Trophoblast cell (in vitro differentiated cells and primary cell): ENCODE results near the gene ZDHHC24.
A peak's percentile ranks its signal among the peaks of the same experiment; 100 is the strongest.

Source experiments
- DNase-seq, 2 donors: peaks; one replicate each; pipeline ENCODE4 v3.0.0-alpha.2; 2016
- H2AFZ ChIP-seq: 2 replicates; pipeline ENCODE4 v1.6.1; 2013; ENCODE audit warnings: low read length, moderate library complexity, mild to moderate bottlenecking; ENCODE audit not compliant: insufficient read depth, poor library complexity
- H2AK5ac ChIP-seq: 2 replicates; pipeline ENCODE4 v1.6.1; 2013; ENCODE audit warnings: mild to moderate bottlenecking, low read length
- H2BK120ac ChIP-seq: 2 replicates; pipeline ENCODE4 v1.6.1; 2013; ENCODE audit warnings: low read length, mild to moderate bottlenecking, moderate library complexity; ENCODE audit not compliant: insufficient read depth, poor library complexity
- H2BK12ac ChIP-seq: 2 replicates; pipeline ENCODE4 v1.6.1; 2013; ENCODE audit warnings: mild to moderate bottlenecking, low read length, moderate library complexity
- H2BK5ac ChIP-seq: 2 replicates; pipeline ENCODE4 v1.6.1; 2013; ENCODE audit warnings: low read length, low read depth, moderate library complexity, mild to moderate bottlenecking; ENCODE audit not compliant: poor library complexity
- H3K14ac ChIP-seq: 2 replicates; pipeline ENCODE4 v1.6.1; 2013; ENCODE audit warnings: mild to moderate bottlenecking, low read length
- H3K18ac ChIP-seq: 2 replicates; pipeline ENCODE4 v1.6.1; 2013; ENCODE audit warnings: mild to moderate bottlenecking, low read length
- H3K23ac ChIP-seq: 2 replicates; pipeline ENCODE4 v1.6.1; 2013; ENCODE audit warnings: low read length
- H3K27ac ChIP-seq: 2 replicates; pipeline ENCODE4 v1.5.1; 2013; ENCODE audit warnings: low read depth, mild to moderate bottlenecking, inconsistent platforms, low read length, moderate library complexity
- H3K27me3 ChIP-seq: 2 replicates; pipeline ENCODE4 v1.6.1; 2013; ENCODE audit warnings: inconsistent platforms, mild to moderate bottlenecking, low read length, moderate library complexity; ENCODE audit not compliant: insufficient read depth
- H3K36me3 ChIP-seq, 2 experiments: 1 replicate in 1 of 2; 2 replicates in 1 of 2; pipeline ENCODE4 v1.6.1; 2013; ENCODE audit warnings: low read length in 2 of 2, mild to moderate bottlenecking in 2 of 2, moderate library complexity in 1 of 2; ENCODE audit not compliant: insufficient read depth in 2 of 2, control insufficient read depth in 1 of 2
- H3K4ac ChIP-seq: 2 replicates; pipeline ENCODE4 v1.6.1; 2013; ENCODE audit warnings: low read depth, mild to moderate bottlenecking, low read length, moderate library complexity
- H3K4me1 ChIP-seq, 2 experiments: 1 replicate in 1 of 2; 2 replicates in 1 of 2; pipeline ENCODE4 v1.6.1; 2013; ENCODE audit warnings: low read length in 2 of 2, mild to moderate bottlenecking in 2 of 2, moderate library complexity in 1 of 2; ENCODE audit not compliant: insufficient read depth in 2 of 2, control insufficient read depth in 1 of 2
- H3K4me2 ChIP-seq: 2 replicates; pipeline ENCODE4 v1.6.1; 2013; ENCODE audit warnings: inconsistent platforms, mild to moderate bottlenecking, low read length, moderate library complexity
- H3K4me3 ChIP-seq: 2 replicates; pipeline ENCODE4 v1.5.1; 2013; ENCODE audit warnings: mild to moderate bottlenecking, low read depth, low read length, inconsistent platforms
- H3K79me1 ChIP-seq: one replicate; pipeline ENCODE4 v1.6.1; 2013; ENCODE audit warnings: low read length
- H3K79me2 ChIP-seq: 2 replicates; pipeline ENCODE4 v1.6.1; 2013; ENCODE audit warnings: low read length, mild to moderate bottlenecking; ENCODE audit not compliant: control insufficient read depth, insufficient read depth, poor library complexity
- H3K9ac ChIP-seq: 2 replicates; pipeline ENCODE4 v1.6.1; 2013; ENCODE audit warnings: mild to moderate bottlenecking, low read length
- H3K9me3 ChIP-seq: 2 replicates; pipeline ENCODE4 v1.6.1; 2013; ENCODE audit warnings: low read depth, mild to moderate bottlenecking, control low read depth, inconsistent platforms, low read length; ENCODE audit not compliant: insufficient read depth
- H4K12ac ChIP-seq: 2 replicates; pipeline ENCODE4 v1.6.1; 2013; ENCODE audit warnings: low read depth, mild to moderate bottlenecking, low read length, moderate library complexity
- H4K8ac ChIP-seq: 2 replicates; pipeline ENCODE4 v1.6.1; 2013; ENCODE audit warnings: low read depth, mild to moderate bottlenecking, low read length, moderate library complexity
- H4K91ac ChIP-seq: one replicate; pipeline ENCODE4 v1.6.1; 2013; ENCODE audit warnings: low read depth, mild to moderate bottlenecking, low read length, moderate library complexity
- WGBS: extraction: QIAGEN DNeasy Blood & Tissue Kit; methylation state at CpG from one replicate; pipeline ENCODE4 v1.1.7; 2013; ENCODE audit warnings: missing lambda C conversion rate; ENCODE audit not compliant: insufficient read length, insufficient coverage; ENCODE audit errors: extremely low coverage; 5-methylcytosine and 5-hydroxymethylcytosine counted together

Gene ZDHHC24

GRCh38 chr11:66569076-66569475 lies 23.2 kb upstream of the ZDHHC24 start:
- Histone ChIP-seq H3K9ac (no peak overlapping the region), H3K9me3 (no peaks in the 10 kb centered on the region), H3K79me2 (no peaks in the 10 kb centered on the region), H2BK5ac (no peak overlapping the region), H3K79me1 (no peaks in the 10 kb centered on the region), H2BK12ac (no peak overlapping the region), H2AK5ac (no peak overlapping the region), H3K36me3 (no peaks in the 10 kb centered on the region), H4K12ac (no peak overlapping the region), H3K23ac (no peak overlapping the region), H3K4me1 (peaks cover 0 to 3% of the 10 kb centered on the region in 2 experiments), H3K27ac (no peak overlapping the region), H3K18ac (no peak overlapping the region), H4K91ac (no peak overlapping the region), H3K4me3 (no peak overlapping the region), H3K4me2 (no peak overlapping the region), H4K8ac (no peak overlapping the region), H2BK120ac (no peak overlapping the region), H3K14ac (no peak overlapping the region), H3K4ac (no peak overlapping the region), H3K27me3 (no peaks in the 10 kb centered on the region), H2AFZ (no peak overlapping the region)
- DNase-seq: no peak
- WGBS: no CpG with 5 or more reads among the region's 7 CpGs

- Histone ChIP-seq H3K27ac (no peak within 1 kb of the TSS), H3K4me2 (no peak within 1 kb of the TSS), H2BK120ac (no peak within 1 kb of the TSS), H3K23ac (no peak within 1 kb of the TSS), H2BK12ac (no peak within 1 kb of the TSS), H3K9me3 (no peaks in the 10 kb centered on the region), H3K79me2 (no peaks in the 10 kb centered on the region), H3K4me3 (no peak within 1 kb of the TSS), H3K14ac (no peak within 1 kb of the TSS), H3K36me3 (no peaks in the 10 kb centered on the region), H3K18ac (no peak within 1 kb of the TSS), H3K4me1 (peaks cover 0 to 3% of the 10 kb centered on the region in 2 experiments), H4K12ac (no peak within 1 kb of the TSS), H3K9ac (no peak within 1 kb of the TSS), H2AK5ac (no peak within 1 kb of the TSS), H2BK5ac (no peak within 1 kb of the TSS), H3K79me1 (no peaks in the 10 kb centered on the region), H4K91ac (no peak within 1 kb of the TSS), H3K4ac (no peak within 1 kb of the TSS), H4K8ac (no peak within 1 kb of the TSS), H3K27me3 (no peaks in the 10 kb centered on the region), H2AFZ (no peak within 1 kb of the TSS)
- no CpG with 5 or more reads among the region's 77 CpGs for WGBS
- DNase-seq: peak; percentile 87 to 88
These were observed 22.5 kb upstream of the ZDHHC24 start, which contains the start of gene CTSF for GRCh38 chr11:66568124-66568916. Gene CTSF, minus strand, starts transcription at chr11:66568606. Its CDS starts 120 bp downstream, at chr11:66568486.

- Histone ChIP-seq H3K27me3 (no peaks in the 10 kb centered on the region), H2BK5ac (no peak overlapping the region), H4K91ac (no peak overlapping the region), H2BK120ac (no peak overlapping the region), H2BK12ac (no peak overlapping the region), H3K79me1 (no peaks in the 10 kb centered on the region), H2AFZ (no peak overlapping the region), H2AK5ac (no peak overlapping the region), H3K4ac (no peak overlapping the region), H3K18ac (no peak overlapping the region), H3K36me3 (no peaks in the 10 kb centered on the region), H3K9me3 (no peaks in the 10 kb centered on the region), H4K8ac (no peak overlapping the region), H3K4me2 (no peak overlapping the region), H3K4me1 (peaks cover 0 to 3% of the 10 kb centered on the region in 2 experiments), H3K9ac (no peak overlapping the region), H3K27ac (no peak overlapping the region), H3K4me3 (no peak overlapping the region), H3K14ac (no peak overlapping the region), H3K23ac (no peak overlapping the region), H4K12ac (no peak overlapping the region), H3K79me2 (no peaks in the 10 kb centered on the region)
- DNase-seq: no peak
- WGBS: no CpG with 5 or more reads among the region's 15 CpGs
These were observed 21.9 kb upstream of the ZDHHC24 start for GRCh38 chr11:66567787-66568123.

DNA sequence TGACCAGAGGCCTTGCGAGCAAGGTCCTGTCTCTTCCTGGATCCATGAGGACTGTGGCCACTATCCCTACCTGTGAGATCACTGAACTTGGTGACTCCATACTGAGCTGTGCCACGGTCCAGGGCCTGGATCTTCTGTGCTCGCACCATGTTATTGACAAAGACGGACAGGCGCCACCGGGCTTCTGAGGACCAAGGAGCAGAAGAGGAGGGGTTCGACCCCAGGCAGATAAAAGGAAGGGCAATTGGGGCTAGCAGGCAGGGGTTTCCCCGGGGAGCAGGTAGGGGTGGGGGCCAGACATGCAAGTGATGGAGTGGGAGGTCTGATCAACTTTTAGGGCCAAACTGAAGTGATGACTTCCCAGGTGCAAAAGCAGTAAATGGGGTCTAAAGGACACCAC lies 20.4 kb upstream of the ZDHHC24 start:
- no CpG with 5 or more reads among the region's 8 CpGs for WGBS
- H3K27me3 ChIP-seq: no peaks in the 10 kb centered on the region

More for the DNA sequence above, 20.4 kb upstream of the ZDHHC24 start:
- Histone ChIP-seq H3K36me3 (no peaks in the 10 kb centered on the region), H2BK5ac (no peak overlapping the region), H3K4me2 (no peak overlapping the region), H2BK120ac (no peak overlapping the region), H2BK12ac (no peak overlapping the region), H3K23ac (no peak overlapping the region), H3K79me1 (no peaks in the 10 kb centered on the region), H3K79me2 (no peaks in the 10 kb centered on the region), H3K27ac (no peak overlapping the region), H3K18ac (no peak overlapping the region), H3K4me3 (no peak overlapping the region), H2AFZ (no peak overlapping the region), H3K4me1 (peaks cover 0 to 3% of the 10 kb centered on the region in 2 experiments), H3K9me3 (no peaks in the 10 kb centered on the region), H3K14ac (no peak overlapping the region), H4K12ac (no peak overlapping the region), H4K8ac (no peak overlapping the region), H3K4ac (no peak overlapping the region), H2AK5ac (no peak overlapping the region), H4K91ac (no peak overlapping the region), H3K9ac (no peak overlapping the region)
- DNase-seq: no peak
